KOPT-K1 (cell line): ENCODE data around the gene VSIG8.
"Not testable (repeated sequence)": the region's sequence is repeated elsewhere in the genome, so short reads cannot be mapped to it uniquely, and the experiment has no call there.

ENCODE experiments used
- H3K27ac ChIP-seq: fragments of 200-600 bp; sonication (generic); 2 replicates; pipeline ENCODE4 v1.5.1; 2016; ENCODE audit warnings: antibody characterized with exemption, mild to moderate bottlenecking, low read depth, low read length; ENCODE audit not compliant: poor library complexity, severe bottlenecking
- H3K36me3 ChIP-seq: fragments of 200-600 bp; sonication (generic); 2 replicates; pipeline ENCODE4 v1.5.1; 2017; ENCODE audit warnings: antibody characterized with exemption, mild to moderate bottlenecking, low read length, moderate library complexity; ENCODE audit not compliant: insufficient read depth
- H3K9me3 ChIP-seq: fragments of 200-600 bp; sonication (generic); 2 replicates; pipeline ENCODE4 v1.5.1; 2017; ENCODE audit warnings: antibody characterized with exemption, low read length, mild to moderate bottlenecking; ENCODE audit not compliant: insufficient read depth, poor library complexity, severe bottlenecking

VSIG8 gene

GRCh38 chr1:159862557-159862956 lies at the start of gene VSIG8:
Gene VSIG8, minus strand, starts transcription at chr1:159862657. Its CDS starts 136 bp downstream, at chr1:159862521.
- Histone ChIP-seq H3K9me3 (no peaks in the 10 kb centered on the region), H3K36me3 (no peaks in the 10 kb centered on the region), H3K27ac (no peak within 1 kb of the TSS)

- H3K9me3 ChIP-seq: no peaks in the 10 kb centered on the region
- peaks cover 13% of the 10 kb centered on the region for H3K36me3 ChIP-seq
- H3K27ac ChIP-seq: peak overlapping the region; percentile 75
These were observed 49.0 kb upstream of the VSIG8 start for GRCh38 chr1:159911326-159912070.

- H3K9me3 ChIP-seq: no peaks in the 10 kb centered on the region
- H3K36me3 ChIP-seq: no peaks in the 10 kb centered on the region
- no peak overlapping the region for H3K27ac ChIP-seq
These were observed 45.8 kb upstream of the VSIG8 start for GRCh38 chr1:159908031-159908940.

GRCh38 chr1:159906960-159907359 lies 44.5 kb upstream of the VSIG8 start:
- Histone ChIP-seq H3K36me3 (no peaks in the 10 kb centered on the region), H3K9me3 (no peaks in the 10 kb centered on the region), H3K27ac (no peak overlapping the region)

- H3K9me3 ChIP-seq, H3K27ac ChIP-seq, H3K36me3 ChIP-seq: not testable (repeated sequence)
These were observed 41.6 kb upstream of the VSIG8 start for GRCh38 chr1:159904036-159904435.

- H3K27ac ChIP-seq: no peak overlapping the region
- no peaks in the 10 kb centered on the region for H3K36me3 ChIP-seq
- no peaks in the 10 kb centered on the region for H3K9me3 ChIP-seq
These were observed 40.1 kb upstream of the VSIG8 start for GRCh38 chr1:159902541-159902940.

GRCh38 chr1:159900755-159901360 lies 38.4 kb upstream of the VSIG8 start:
- Histone ChIP-seq H3K27ac (no peak overlapping the region), H3K36me3 (no peaks in the 10 kb centered on the region), H3K9me3 (no peaks in the 10 kb centered on the region)

- no peaks in the 10 kb centered on the region for H3K9me3 ChIP-seq
- no peaks in the 10 kb centered on the region for H3K36me3 ChIP-seq
- H3K27ac ChIP-seq: no peak within 1 kb of the TSS
These were observed 37.7 kb upstream of the VSIG8 start, which contains the start of gene CFAP45 for GRCh38 chr1:159900086-159900680. Gene CFAP45, minus strand, starts transcription at chr1:159900165. Its CDS starts 67 bp downstream, at chr1:159900098.

- H3K27ac ChIP-seq, H3K36me3 ChIP-seq, H3K9me3 ChIP-seq: not testable (repeated sequence)
These were observed 37.2 kb upstream of the VSIG8 start for GRCh38 chr1:159899634-159900033.

GRCh38 chr1:159898527-159898926 lies 36.1 kb upstream of the VSIG8 start:
- Histone ChIP-seq H3K27ac (no peak overlapping the region), H3K36me3 (no peaks in the 10 kb centered on the region), H3K9me3 (no peaks in the 10 kb centered on the region)

- no peaks in the 10 kb centered on the region for H3K36me3 ChIP-seq
- H3K27ac ChIP-seq: no peak overlapping the region
- H3K9me3 ChIP-seq: no peaks in the 10 kb centered on the region
These were observed 35.5 kb upstream of the VSIG8 start for GRCh38 chr1:159897962-159898361.

GRCh38 chr1:159896546-159896930 lies 34.1 kb upstream of the VSIG8 start:
- no peaks in the 10 kb centered on the region for H3K36me3 ChIP-seq
- H3K9me3 ChIP-seq: no peaks in the 10 kb centered on the region
- no peak overlapping the region for H3K27ac ChIP-seq

GRCh38 chr1:159895836-159896545 lies 33.5 kb upstream of the VSIG8 start:
- Histone ChIP-seq H3K27ac (no peak overlapping the region), H3K36me3 (no peaks in the 10 kb centered on the region), H3K9me3 (no peaks in the 10 kb centered on the region)

GRCh38 chr1:159895286-159895685 lies 32.8 kb upstream of the VSIG8 start:
- Histone ChIP-seq H3K9me3 (no peaks in the 10 kb centered on the region), H3K27ac (no peak overlapping the region)

More at GRCh38 chr1:159895286-159895685, 32.8 kb upstream of the VSIG8 start:
- H3K36me3 ChIP-seq: no peaks in the 10 kb centered on the region
